Choroid plexus epithelial cell (primary cell): ENCODE measurements around the gene PNPLA2.

ENCODE experiments used
- DNase-seq: peaks from one replicate; pipeline ENCODE4 v3.0.0-alpha.2; 2010; ENCODE audit warnings: low read depth
- H3K4me3 ChIP-seq: 2 replicates; pipeline ENCODE4 v1.5.1; 2011; ENCODE audit warnings: low read depth, mild to moderate bottlenecking, control low read depth, low read length, moderate library complexity
- CTCF ChIP-seq: conservative IDR thresholded peaks from 2 replicates; pipeline ENCODE4 v1.5.1; 2011; ENCODE audit warnings: low read depth, mild to moderate bottlenecking, control low read depth, inconsistent platforms, low read length, moderate library complexity

PNPLA2 gene

GRCh38 chr11:830295-831117 is 11.8 kb downstream of the PNPLA2 start:
- H3K4me3 ChIP-seq: peak overlapping the region; percentile 52
- no peak for TF ChIP-seq CTCF
- DNase-seq: peak; percentile 78

GRCh38 chr11:831118-831864 is 12.6 kb downstream of the PNPLA2 start:
- DNase-seq: peak; percentile 60
- no peak for TF ChIP-seq CTCF
- H3K4me3 ChIP-seq: no peak overlapping the region

DNA sequence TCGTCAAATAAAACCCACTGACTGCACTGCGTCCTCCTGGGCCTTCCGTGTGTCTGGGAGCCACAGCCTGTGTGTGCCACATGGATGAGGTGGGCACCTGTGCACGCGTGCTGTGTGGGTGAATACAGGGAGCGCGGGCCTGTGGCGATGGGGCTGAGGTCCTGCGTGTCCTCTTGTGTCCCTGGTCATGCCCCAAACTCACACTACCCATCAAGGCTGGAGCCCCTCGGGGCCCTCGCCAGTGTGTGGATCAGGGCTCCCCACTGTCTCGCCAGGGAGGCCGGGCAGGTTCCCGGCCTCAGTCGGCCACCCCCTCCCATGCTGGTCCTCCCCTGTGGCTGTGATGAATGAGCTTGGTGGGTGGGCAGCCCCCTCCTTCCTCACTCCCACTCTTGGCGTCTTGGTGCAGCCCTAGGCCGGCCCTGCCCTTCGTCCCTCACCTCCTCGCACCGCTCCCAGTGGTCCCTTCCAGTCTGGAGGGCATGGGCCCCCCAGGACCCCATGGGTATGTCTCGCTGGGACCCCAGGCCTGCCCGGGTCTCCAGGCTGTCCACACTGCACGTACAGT is 13.3 kb downstream of the PNPLA2 start:
- peak overlapping the region; percentile 59 for H3K4me3 ChIP-seq
- no peak for DNase-seq
- TF ChIP-seq CTCF: no peak

DNA sequence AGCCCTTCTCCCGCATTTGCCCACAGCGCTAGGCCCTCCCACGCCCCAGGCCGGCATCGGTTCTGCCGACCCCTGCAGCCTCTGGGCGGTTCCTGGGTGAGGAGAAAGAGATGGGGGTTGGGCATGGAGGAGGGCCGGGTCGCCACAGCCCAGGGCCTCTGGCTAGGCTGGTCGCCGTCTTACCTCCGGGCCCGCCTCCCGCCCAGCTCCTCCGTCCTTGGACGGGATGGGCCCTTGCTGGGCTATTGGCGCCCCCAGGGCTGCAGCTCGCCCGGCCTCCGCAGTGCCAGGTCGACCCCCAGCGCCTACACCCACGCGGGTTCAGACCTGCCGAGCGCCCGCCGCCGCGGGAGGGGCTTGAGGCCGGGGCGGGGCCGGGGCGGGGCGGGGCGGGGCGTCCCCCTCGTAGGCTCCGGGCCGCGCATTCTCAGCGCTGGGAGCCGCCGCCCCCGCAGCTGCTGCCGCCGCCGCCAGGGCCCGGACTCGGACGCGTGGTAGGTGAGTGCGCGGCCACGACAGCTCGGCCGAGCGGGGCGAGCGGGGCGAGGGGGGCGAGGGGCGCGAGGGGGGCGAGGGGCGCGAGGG is 13.9 kb downstream of the PNPLA2 start, which contains the start of gene CD151:
Gene CD151 (plus strand): TSS at position 424 of the 585 bp plus-strand sequence. CDS start 3,118 bp downstream, outside the sequence.
- peak; percentile 52 for DNase-seq
- no peak for TF ChIP-seq CTCF
- H3K4me3 ChIP-seq: peak within 1 kb of the TSS; percentile 72

- peak overlapping the region; percentile 72 for H3K4me3 ChIP-seq
- TF ChIP-seq CTCF: no peak
- peak; percentile 42 for DNase-seq
Measured at GRCh38 chr11:833114-833791, 14.5 kb downstream of the PNPLA2 start.

GRCh38 chr11:833849-834311 is 15.2 kb downstream of the PNPLA2 start:
- peak overlapping the region; percentile 72 for H3K4me3 ChIP-seq
- no peak for TF ChIP-seq CTCF
- peak; percentile 31 for DNase-seq
